A549 (cell line): ENCODE measurements around the gene ZFHX3. TPM values are rescaled to one million over a fixed set of nuclear protein-coding genes. Genes with fewer than 3 reads are reported as not detected.
A peak's percentile ranks its signal among the peaks of the same experiment; 100 is the strongest.

Experiments used
- ATAC-seq, 2 experiments: fragments of 200-7000 bp in 1 of 2; fragments of >200 bp in 1 of 2; cut with Nextera tagmentation in 1 of 2; cut with Tn5 transposase in 1 of 2; 3 replicates each; pipeline versions ENCODE4 v1.8.0 to v1.9.1; 2018 to 2020; ENCODE audit warnings: mild to moderate bottlenecking in 1 of 2, moderate library complexity in 1 of 2
- CTCF ChIA-PET: fragments of 300-600 bp; sonication (Branson Sonifier 250); formaldehyde crosslinking; extraction: SDS; loops from one replicate; lab custom pipeline; 2021; ENCODE audit warnings: antibody characterized with exemption, inconsistent platforms; lab: Yijun Ruan, JAX
- POLR2A ChIA-PET: fragments of 350-600 bp; formaldehyde crosslinking; extraction: SDS; loops from one replicate; lab custom pipeline; 2021; ENCODE audit warnings: antibody characterized with exemption, inconsistent platforms; lab: Yijun Ruan, JAX
- DNase-seq, 2 experiments: peaks; one replicate each; pipeline versions ENCODE4 v3.0.0 to v3.0.0-alpha.2; 2011 to 2016; ENCODE audit warnings: low read depth in 1 of 2, low spot score in 1 of 2
- FAIRE-seq: peaks from 2 replicates; lab custom pipeline; 2011; peaks lifted over from hg19 to GRCh38; lab: Jason Lieb, UNC
- H3K27ac ChIP-seq, 2 experiments: fragments of >200 bp; sonication (Bioruptor Twin); formaldehyde crosslinking; 3 replicates each; pipeline ENCODE4 v1.5.1; 2016 to 2017
- H3K4me1 ChIP-seq: fragments of >200 bp; sonication (Bioruptor Twin); formaldehyde crosslinking; 3 replicates; pipeline ENCODE4 v1.6.1; 2016
- H3K4me2 ChIP-seq: fragments of >200 bp; sonication (Bioruptor Twin); formaldehyde crosslinking; 3 replicates; pipeline ENCODE4 v1.6.1; 2016
- H3K4me3 ChIP-seq: fragments of >200 bp; sonication (Bioruptor Twin); formaldehyde crosslinking; 3 replicates; pipeline ENCODE4 v1.5.1; 2016
- H3K9me3 ChIP-seq: fragments of >200 bp; sonication (Bioruptor Twin); formaldehyde crosslinking; 3 replicates; pipeline ENCODE4 v1.6.1; 2016
- CEBPB ChIP-seq, 2 experiments: fragments of >200 bp in 1 of 2; sonication (Bioruptor Twin) in 1 of 2; formaldehyde crosslinking in 1 of 2; IDR thresholded peaks; 2 replicates each; pipeline ENCODE4 v1.6.1; 2012 to 2016
- EHF ChIP-seq: fragments of 250-450 bp; sonication (Bioruptor Pico); IDR thresholded peaks from 2 replicates; pipeline ENCODE4 v1.5.0; 2020; ENCODE audit warnings: mild to moderate bottlenecking
- EP300 ChIP-seq, 2 experiments: fragments of >200 bp; sonication (Bioruptor Twin); formaldehyde crosslinking; IDR thresholded peaks; 2 replicates in 1 of 2; 3 replicates in 1 of 2; pipeline ENCODE4 v1.6.1; 2016 to 2017
- FOSL2 ChIP-seq, 2 experiments: fragments of 450-650 bp in 1 of 2; fragments of >200 bp in 1 of 2; sonication (Bioruptor Twin) in 1 of 2; formaldehyde crosslinking; IDR thresholded peaks; 2 replicates each; pipeline versions ENCODE4 v1.5.0 to v1.6.1; 2016 to 2020; ENCODE audit warnings: mild to moderate bottlenecking in 1 of 2, moderate library complexity in 1 of 2
- FOXS1 ChIP-seq: fragments of 250-450 bp; sonication (Bioruptor Pico); IDR thresholded peaks from 2 replicates; pipeline ENCODE4 v1.5.0; 2020; ENCODE audit warnings: mild to moderate bottlenecking, moderate library complexity
- HDAC2 ChIP-seq: fragments of 200-600 bp; sonication (generic); IDR thresholded peaks from 2 replicates; pipeline ENCODE4 v1.6.1; 2016
- HOXA7 ChIP-seq: fragments of 250-450 bp; sonication (Bioruptor Pico); IDR thresholded peaks from 2 replicates; pipeline ENCODE4 v1.5.0; 2020; ENCODE audit warnings: mild to moderate bottlenecking, moderate library complexity
- HOXB13 ChIP-seq: fragments of 250-450 bp; sonication (Bioruptor Pico); IDR thresholded peaks from 2 replicates; pipeline ENCODE4 v1.5.0; 2020; ENCODE audit warnings: low read depth, mild to moderate bottlenecking, moderate library complexity
- HOXB5 ChIP-seq: fragments of 250-450 bp; sonication (Bioruptor Pico); IDR thresholded peaks from 2 replicates; pipeline ENCODE4 v1.5.0; 2020; ENCODE audit warnings: mild to moderate bottlenecking, moderate library complexity
- KDM1A ChIP-seq: fragments of 200-600 bp; sonication (generic); IDR thresholded peaks from 2 replicates; pipeline ENCODE4 v1.6.1; 2016; ENCODE audit warnings: low read depth, mild to moderate bottlenecking
- KDM5A ChIP-seq: fragments of 200-600 bp; sonication (generic); IDR thresholded peaks from 2 replicates; pipeline ENCODE4 v1.6.1; 2016; ENCODE audit warnings: antibody characterized with exemption, mild to moderate bottlenecking
- NFE2L2 ChIP-seq: fragments of 150-350 bp; conservative IDR thresholded peaks from 2 replicates; pipeline ENCODE4 v1.6.1; 2014; ENCODE audit warnings: low read length
- RFX5 ChIP-seq: fragments of 450-650 bp; IDR thresholded peaks from 2 replicates; pipeline ENCODE4 v1.7.1; 2014; ENCODE audit warnings: antibody characterized with exemption, mild to moderate bottlenecking, moderate library complexity
- TP53 ChIP-seq: fragments of 250-450 bp; sonication (Bioruptor Pico); IDR thresholded peaks from 2 replicates; pipeline ENCODE4 v1.5.0; 2021; ENCODE audit warnings: mild to moderate bottlenecking, moderate library complexity
- ZFP36 ChIP-seq: fragments of 450-650 bp; IDR thresholded peaks from 2 replicates; pipeline ENCODE4 v1.6.1; 2014; ENCODE audit warnings: borderline replicate concordance; ENCODE audit not compliant: partially characterized antibody
- WGBS: methylation state at CpG from one replicate; pipeline ENCODE4 v1.1.6; 2017; ENCODE audit errors: missing lambda C conversion rate; 5-methylcytosine and 5-hydroxymethylcytosine counted together
- polyA plus RNA-seq, 4 experiments: library from polyadenylated mRNA; depleted of rRNA in 3 of 4; stranded (reverse); fragments of >200 nt; fragmentation: RNase III in 1 of 4; extraction: RNeasy Plus Mini Kit Qiagen cat#74134 plus additional on column Dnase treatment in 1 of 4; gene quantifications; 2 replicates in 3 of 4; 3 replicates in 1 of 4; pipeline ENCODE4 v1.2.3, GENCODE V29; 2011 to 2017
- TF ChIP-seq, protein P1 (sequence below): IDR thresholded peaks from 2 replicates; pipeline ENCODE4 v1.6.1; 2012; ENCODE audit warnings: low read depth, borderline replicate concordance
- TF ChIP-seq, protein P2 (sequence below): IDR thresholded peaks from 2 replicates; pipeline ENCODE4 v1.6.1; 2012
- TF ChIP-seq, protein P3 (sequence below): fragments of 450-650 bp; IDR thresholded peaks from 2 replicates; pipeline ENCODE4 v1.6.1; 2014; ENCODE audit warnings: antibody characterized with exemption

Gene ZFHX3
- polyA plus RNA-seq, 2 of the 4 experiments (the other 2 are of a cell fraction) = 3.9 to 6.5 TPM

DNA sequence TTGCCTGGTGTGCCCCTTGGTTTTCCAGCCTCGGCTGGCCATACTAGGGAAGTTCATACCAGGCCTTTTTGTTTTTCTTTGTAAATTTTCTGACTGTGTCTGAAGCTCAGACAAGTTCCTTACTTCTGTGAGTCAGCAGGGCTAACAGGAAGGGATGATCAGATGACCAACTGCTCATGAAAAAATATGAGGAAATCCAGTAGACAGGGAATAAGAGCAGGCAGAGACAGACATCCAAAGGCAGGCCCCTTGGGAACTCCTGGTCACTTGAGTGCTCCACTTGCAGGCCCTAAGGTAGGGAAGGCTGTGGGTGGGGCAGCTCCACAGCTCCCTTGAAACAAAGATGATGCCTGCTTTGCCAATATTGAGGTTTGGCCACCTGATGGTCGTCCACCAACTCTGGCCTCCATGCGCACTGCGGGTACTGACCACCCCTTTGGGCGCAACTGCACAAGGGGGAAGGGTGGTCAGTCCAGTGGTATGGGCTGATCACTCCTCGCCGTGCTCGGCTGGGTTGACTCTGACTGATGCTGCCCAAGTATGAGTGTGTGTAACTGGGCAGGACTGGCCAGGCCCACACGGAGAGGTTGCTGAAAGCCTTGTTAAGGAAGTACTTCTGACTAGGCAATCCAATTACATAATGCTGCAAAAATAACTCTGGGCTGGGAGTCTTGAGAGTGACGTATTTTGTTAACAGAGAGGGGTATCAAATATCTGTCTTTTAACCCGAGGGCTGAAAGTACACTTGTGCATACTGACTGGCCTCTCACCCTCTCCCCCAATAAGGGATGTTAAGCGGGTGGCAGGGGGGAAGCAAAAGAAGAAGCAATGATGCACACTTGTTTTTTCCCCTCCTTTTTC is 20.8 kb upstream of the ZFHX3 start:
- FAIRE-seq (no peak), DNase-seq (peak in 1 of 2 experiments; percentile 89), ATAC-seq (peak; percentile 70 to 71)
- ChIA-PET CTCF (interaction anchor here (0.8 to 1.4 kb wide), 4 partner anchors 108 to 247 kb away, joined by 3 to 4 read pairs (median 3); no protein-coding TSS in a partner anchor), POLR2A (interaction anchor here (0.6 to 5.3 kb wide), 4 partner anchors 12 to 220 kb away, joined by 3 to 63 read pairs (median 6); no protein-coding TSS in a partner anchor)
- H3K27ac ChIP-seq = peak overlapping the region; percentile 91 to 94
- WGBS = 48% methylated on average over 12 of the region's 12 CpGs
- no peak overlapping the region for H3K4me3 ChIP-seq
- no peaks in the 10 kb centered on the region for H3K9me3 ChIP-seq
- TF ChIP-seq, protein P1, sequence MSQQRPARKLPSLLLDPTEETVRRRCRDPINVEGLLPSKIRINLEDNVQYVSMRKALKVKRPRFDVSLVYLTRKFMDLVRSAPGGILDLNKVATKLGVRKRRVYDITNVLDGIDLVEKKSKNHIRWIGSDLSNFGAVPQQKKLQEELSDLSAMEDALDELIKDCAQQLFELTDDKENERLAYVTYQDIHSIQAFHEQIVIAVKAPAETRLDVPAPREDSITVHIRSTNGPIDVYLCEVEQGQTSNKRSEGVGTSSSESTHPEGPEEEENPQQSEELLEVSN = no peak
- TF ChIP-seq HOXA7 (CRISPR knock-in tag) (no peak), FOXS1 (no peak), HOXB13 (CRISPR knock-in tag) (0 out of 2 replicates have a peak, but pooled peaks have one; percentile 24), KDM5A (no peak), HOXB5 (CRISPR knock-in tag) (peak; percentile 55; the same call in 1 of the 2 replicates), FOSL2 (IDR thresholded peaks at IDR 0.05) (no peak), FOSL2 (CRISPR knock-in tag; IDR thresholded peaks at IDR 0.05) (peak; percentile 67), EHF (CRISPR knock-in tag) (0 out of 2 replicates have a peak, but pooled peaks have one; percentile 57), TP53 (CRISPR knock-in tag) (0 out of 2 replicates have a peak, but pooled peaks have one; percentile 77), CEBPB (IDR thresholded peaks at IDR 0.05) (0 out of 4 replicates have a peak, but pooled peaks of 1 of the 2 experiments have one; percentile 8), EP300 (IDR thresholded peaks at IDR 0.05) (no peak; a peak in 1 of 5 replicates)
- TF ChIP-seq, protein P2, sequence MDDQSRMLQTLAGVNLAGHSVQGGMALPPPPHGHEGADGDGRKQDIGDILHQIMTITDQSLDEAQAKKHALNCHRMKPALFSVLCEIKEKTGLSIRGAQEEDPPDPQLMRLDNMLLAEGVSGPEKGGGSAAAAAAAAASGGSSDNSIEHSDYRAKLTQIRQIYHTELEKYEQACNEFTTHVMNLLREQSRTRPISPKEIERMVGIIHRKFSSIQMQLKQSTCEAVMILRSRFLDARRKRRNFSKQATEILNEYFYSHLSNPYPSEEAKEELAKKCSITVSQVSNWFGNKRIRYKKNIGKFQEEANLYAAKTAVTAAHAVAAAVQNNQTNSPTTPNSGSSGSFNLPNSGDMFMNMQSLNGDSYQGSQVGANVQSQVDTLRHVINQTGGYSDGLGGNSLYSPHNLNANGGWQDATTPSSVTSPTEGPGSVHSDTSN = no peak
- TF ChIP-seq, protein P3, sequence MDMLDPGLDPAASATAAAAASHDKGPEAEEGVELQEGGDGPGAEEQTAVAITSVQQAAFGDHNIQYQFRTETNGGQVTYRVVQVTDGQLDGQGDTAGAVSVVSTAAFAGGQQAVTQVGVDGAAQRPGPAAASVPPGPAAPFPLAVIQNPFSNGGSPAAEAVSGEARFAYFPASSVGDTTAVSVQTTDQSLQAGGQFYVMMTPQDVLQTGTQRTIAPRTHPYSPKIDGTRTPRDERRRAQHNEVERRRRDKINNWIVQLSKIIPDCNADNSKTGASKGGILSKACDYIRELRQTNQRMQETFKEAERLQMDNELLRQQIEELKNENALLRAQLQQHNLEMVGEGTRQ = peak; percentile 43
- H3K4me2 ChIP-seq = peak overlapping the region; percentile 72
- peaks cover 59% of the 10 kb centered on the region for H3K4me1 ChIP-seq

DNA sequence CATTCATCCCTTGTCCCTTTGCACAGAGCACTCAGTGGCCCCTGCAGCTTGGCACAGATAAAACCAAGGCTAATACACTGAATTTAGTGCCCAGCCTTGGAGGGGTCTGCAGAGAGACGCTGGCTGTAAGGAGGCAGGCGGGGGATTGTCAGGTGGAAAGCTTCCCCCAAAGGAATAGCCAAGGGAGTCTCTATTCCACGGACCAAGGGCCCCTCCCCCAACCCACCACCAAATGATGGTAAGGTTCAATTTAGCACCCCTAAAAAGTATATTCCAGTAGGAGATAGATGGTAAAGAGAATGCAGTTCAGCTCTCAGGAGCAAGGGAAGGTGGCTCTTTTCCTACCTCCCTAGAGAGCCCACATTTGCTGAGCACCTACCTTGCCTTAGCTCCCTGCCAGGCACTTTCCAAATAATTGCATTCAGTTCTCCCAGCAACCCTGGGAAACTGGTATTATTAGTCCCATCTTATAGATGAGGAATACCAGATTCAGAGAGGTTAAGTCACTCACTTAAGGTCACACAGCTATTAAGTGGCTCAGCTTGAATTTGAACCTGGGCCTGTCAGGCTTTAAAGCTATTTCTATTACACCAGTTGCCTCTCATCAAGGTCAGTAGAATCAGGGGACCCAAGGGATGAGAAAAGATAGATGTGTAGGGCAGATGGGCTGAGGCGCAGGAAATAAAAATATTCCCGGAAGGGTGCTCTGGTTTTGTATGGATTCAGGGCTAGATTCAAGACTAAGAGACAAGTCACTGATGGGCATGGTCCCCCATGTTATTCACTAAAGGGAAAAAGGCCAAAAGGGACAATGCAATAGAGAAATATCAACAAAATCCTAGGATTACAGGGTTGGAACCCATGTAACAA is 20.0 kb upstream of the ZFHX3 start:
- H3K9me3 ChIP-seq = no peaks in the 10 kb centered on the region
- POLR2A ChIA-PET = interaction anchor here (1.0 to 5.3 kb wide), 3 partner anchors 11 to 219 kb away, joined by 3 to 63 read pairs (median 7); no protein-coding TSS in a partner anchor
- peak; percentile 74 for TF ChIP-seq HDAC2
- TF ChIP-seq EHF (CRISPR knock-in tag) = no peak
- no peak for TF ChIP-seq NFE2L2
- TF ChIP-seq ZFP36 = peak; percentile 71
- TF ChIP-seq KDM1A = peak; percentile 94
- TF ChIP-seq RFX5 = no peak
- no peak for ATAC-seq
- H3K4me2 ChIP-seq = peak overlapping the region; percentile 72
- CTCF ChIA-PET = interaction anchor here (0.5 to 1.0 kb wide), 4 partner anchors 9 to 247 kb away, joined by 3 read pairs; no protein-coding TSS in a partner anchor
- no peak for DNase-seq
- FAIRE-seq = no peak
- no peak overlapping the region for H3K4me3 ChIP-seq
- 90% methylated on average over 5 of the region's 5 CpGs for WGBS
- H3K27ac ChIP-seq = peak overlapping the region; percentile 91 to 94
- H3K4me1 ChIP-seq = peaks cover 62% of the 10 kb centered on the region
